Measurements from ENCODE around the gene OTOG. TPM values are rescaled to one million over a fixed set of nuclear protein-coding genes. Genes with fewer than 3 reads are reported as not detected.

The OTOG gene
- total RNA-seq, 1 donor from 2014 or later = not detected

DNA sequence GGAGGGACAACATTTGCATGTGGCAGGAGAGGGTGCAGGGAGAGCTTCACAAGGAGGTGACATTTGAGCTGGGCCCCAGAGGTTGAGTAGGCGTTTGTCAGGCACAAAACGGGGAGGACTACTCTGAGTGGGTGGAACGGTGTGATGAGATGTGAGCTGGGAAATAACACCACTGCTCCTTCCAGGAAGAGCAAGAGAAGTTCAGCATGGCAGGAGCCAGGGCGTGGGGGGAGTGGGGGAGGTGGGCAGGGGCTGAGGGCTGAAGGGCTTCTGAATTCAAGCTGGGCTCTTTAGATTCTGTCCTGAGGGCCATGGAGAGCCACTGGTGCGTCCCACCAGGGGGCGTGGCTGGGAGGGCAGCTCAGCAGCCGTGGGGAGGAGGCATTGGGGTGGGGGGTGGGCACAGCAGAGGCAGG is 54.2 kb downstream of the OTOG start:
- DNase-seq (ENCODE audit: low spot score) = no peak
- Mint-ChIP-seq H3K4me3 (ENCODE audit: unreplicated experiment) (no peak overlapping the region), H3K27ac (ENCODE audit: unreplicated experiment) (no peak overlapping the region), H3K4me1 (ENCODE audit: low read depth) (no peaks in the 10 kb centered on the region), H3K27me3 (ENCODE audit: low read depth) (peaks cover 14% of the 10 kb centered on the region), H3K36me3 (ENCODE audit: low read depth) (no peaks in the 10 kb centered on the region), H3K9me3 (ENCODE audit: low read depth) (no peaks in the 10 kb centered on the region)
- TF ChIP-seq, protein P1, sequence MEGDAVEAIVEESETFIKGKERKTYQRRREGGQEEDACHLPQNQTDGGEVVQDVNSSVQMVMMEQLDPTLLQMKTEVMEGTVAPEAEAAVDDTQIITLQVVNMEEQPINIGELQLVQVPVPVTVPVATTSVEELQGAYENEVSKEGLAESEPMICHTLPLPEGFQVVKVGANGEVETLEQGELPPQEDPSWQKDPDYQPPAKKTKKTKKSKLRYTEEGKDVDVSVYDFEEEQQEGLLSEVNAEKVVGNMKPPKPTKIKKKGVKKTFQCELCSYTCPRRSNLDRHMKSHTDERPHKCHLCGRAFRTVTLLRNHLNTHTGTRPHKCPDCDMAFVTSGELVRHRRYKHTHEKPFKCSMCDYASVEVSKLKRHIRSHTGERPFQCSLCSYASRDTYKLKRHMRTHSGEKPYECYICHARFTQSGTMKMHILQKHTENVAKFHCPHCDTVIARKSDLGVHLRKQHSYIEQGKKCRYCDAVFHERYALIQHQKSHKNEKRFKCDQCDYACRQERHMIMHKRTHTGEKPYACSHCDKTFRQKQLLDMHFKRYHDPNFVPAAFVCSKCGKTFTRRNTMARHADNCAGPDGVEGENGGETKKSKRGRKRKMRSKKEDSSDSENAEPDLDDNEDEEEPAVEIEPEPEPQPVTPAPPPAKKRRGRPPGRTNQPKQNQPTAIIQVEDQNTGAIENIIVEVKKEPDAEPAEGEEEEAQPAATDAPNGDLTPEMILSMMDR (IDR thresholded peaks at IDR 0.05) = no peak

DNA sequence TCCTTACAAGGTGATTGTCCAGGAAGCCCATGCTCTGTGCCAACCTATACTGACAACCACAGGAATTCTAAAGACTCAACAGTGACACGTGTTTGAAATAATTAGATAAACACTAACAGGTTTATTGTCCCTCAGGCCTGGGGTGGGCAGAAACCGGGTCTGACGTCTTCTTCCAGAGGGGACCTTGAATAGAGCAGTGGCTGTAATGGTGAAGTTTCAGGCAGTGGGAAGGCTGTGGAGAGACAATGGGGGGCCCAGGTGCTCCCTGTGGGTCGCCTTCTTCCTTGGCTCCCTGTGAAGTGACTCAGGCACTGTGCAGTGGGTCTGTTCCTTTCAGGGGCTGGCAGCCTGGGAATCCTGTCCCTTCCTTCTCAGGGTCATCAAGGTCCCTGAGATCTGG is 54.6 kb downstream of the OTOG start:
- H3K4me1 Mint-ChIP-seq (ENCODE audit: low read depth) = no peaks in the 10 kb centered on the region
- H3K9me3 Mint-ChIP-seq (ENCODE audit: low read depth) = no peaks in the 10 kb centered on the region
- H3K36me3 Mint-ChIP-seq (ENCODE audit: low read depth) = no peaks in the 10 kb centered on the region
- H3K4me3 Mint-ChIP-seq (ENCODE audit: unreplicated experiment) = no peak overlapping the region
- H3K27ac Mint-ChIP-seq (ENCODE audit: unreplicated experiment) = no peak overlapping the region
- peaks cover 14% of the 10 kb centered on the region for H3K27me3 Mint-ChIP-seq (ENCODE audit: low read depth)
- DNase-seq (ENCODE audit: low spot score) = no peak
- TF ChIP-seq, protein P1 (IDR thresholded peaks at IDR 0.05) = no peak

DNA sequence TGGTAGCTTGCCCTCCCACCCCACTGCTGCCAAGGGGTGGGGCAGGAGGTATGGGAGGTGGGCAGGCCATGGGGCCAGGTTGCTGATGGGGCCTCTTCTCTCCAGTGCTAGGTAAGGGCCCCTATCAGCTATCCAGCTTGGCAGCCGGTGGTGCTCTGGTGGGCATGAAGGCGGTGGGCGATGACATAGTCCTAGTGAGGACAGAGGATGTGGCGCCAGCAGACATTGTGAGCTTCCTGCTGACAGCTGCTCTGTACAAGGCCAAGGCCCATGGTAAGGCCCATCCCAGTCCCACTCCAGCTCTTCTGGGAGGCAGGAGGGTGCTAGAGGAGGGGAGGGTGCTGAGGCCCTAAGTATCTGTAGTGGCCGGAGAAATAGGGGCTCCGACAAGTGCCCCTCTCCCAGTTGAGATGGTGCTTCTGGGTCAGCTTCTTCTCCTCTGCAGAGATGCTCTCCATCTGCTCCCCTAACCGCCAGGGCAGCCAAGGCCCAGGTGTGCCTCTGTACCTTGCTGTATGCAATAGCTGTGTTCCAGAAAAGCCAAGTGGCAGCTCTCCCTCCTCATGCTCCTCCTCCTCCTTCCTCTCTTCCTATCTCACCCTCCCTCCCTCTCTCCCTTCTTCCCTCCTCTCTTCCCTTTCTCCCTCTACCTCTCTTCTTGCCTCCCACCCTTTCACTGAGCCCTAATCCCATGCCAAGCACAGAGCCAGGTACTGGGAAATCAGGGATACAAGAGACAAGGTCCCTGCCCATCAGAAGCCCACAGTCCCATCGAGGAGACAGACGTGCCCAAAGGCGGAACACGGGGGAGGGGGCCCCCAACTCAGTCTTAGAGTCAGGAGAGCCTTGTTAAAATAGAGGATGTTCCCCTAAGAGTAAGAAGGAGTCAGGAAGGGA is 55.3 kb downstream of the OTOG start:
- Mint-ChIP-seq H3K4me3 (ENCODE audit: unreplicated experiment) (no peak overlapping the region), H3K36me3 (ENCODE audit: low read depth) (no peaks in the 10 kb centered on the region), H3K4me1 (ENCODE audit: low read depth) (no peaks in the 10 kb centered on the region), H3K27me3 (ENCODE audit: low read depth) (peaks cover 19% of the 10 kb centered on the region), H3K9me3 (ENCODE audit: low read depth) (no peaks in the 10 kb centered on the region), H3K27ac (ENCODE audit: unreplicated experiment) (no peak overlapping the region)
- no peak for DNase-seq (ENCODE audit: low spot score)
- TF ChIP-seq, protein P1 (IDR thresholded peaks at IDR 0.05) = no peak

- Mint-ChIP-seq H3K9me3 (ENCODE audit: low read depth) (no peaks in the 10 kb centered on the region), H3K27me3 (ENCODE audit: low read depth) (peaks cover 18% of the 10 kb centered on the region), H3K4me1 (ENCODE audit: low read depth) (no peaks in the 10 kb centered on the region)
Observed at GRCh38 chr11:17603056-17603825, 56.2 kb downstream of the OTOG start.

More at GRCh38 chr11:17603056-17603825, 56.2 kb downstream of the OTOG start:
- TF ChIP-seq, protein P1 (IDR thresholded peaks at IDR 0.05) = no peak
- Mint-ChIP-seq H3K27ac (ENCODE audit: unreplicated experiment) (no peak overlapping the region), H3K36me3 (ENCODE audit: low read depth) (no peaks in the 10 kb centered on the region), H3K4me3 (ENCODE audit: unreplicated experiment) (no peak overlapping the region)
- DNase-seq (ENCODE audit: low spot score) = no peak

Measured in chondrocyte (in vitro differentiated cells).